Measurements from ENCODE around the gene TOLLIP.

DNA sequence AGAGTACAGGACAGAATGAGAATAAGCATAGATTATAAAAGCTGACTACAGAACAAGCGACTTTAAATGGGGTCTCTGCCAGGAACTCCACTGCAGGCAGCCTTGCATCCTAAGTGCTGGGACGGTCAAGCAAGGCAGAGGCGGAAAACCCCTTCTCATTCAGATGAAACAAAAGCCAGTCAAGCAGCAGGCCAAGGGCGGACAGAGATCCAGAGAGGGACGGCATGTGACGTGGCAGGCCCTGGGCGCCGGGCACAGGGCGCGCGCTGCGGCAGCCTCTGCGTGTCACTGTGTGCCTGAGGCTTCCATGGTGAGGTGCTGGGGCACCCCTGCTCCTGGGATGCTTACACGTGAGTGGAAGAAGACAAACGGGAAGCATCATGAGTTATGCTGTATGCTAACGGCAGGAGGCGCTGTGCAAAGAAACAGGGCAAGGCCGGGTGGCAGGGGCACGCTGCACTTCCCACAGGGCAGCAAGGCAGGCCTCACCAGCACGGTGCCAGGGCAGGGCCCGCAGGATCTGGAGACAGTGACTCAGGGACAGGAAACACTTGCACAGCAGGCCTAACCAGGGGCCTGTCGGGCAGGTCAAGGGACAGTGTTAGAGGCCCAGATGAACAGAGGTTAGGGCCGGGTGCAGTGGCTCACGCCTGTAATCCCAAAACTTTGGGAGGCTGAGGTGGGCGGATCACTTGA, 6.2 kb downstream of the TOLLIP start:
- TF ChIP-seq POLR2AphosphoS5 (IDR thresholded peaks at IDR 0.05) (no peak), POLR2A (IDR thresholded peaks at IDR 0.05) (no peak)

Measured in stomach (tissue), 4 donors.